Bronchial epithelial cell (primary cell): ENCODE measurements around the gene SHOC2. TPM values are rescaled to one million over a fixed set of nuclear protein-coding genes. Genes with fewer than 3 reads are reported as not detected.

Experiments used
- DNase-seq: peaks from one replicate; pipeline ENCODE4 v3.0.0-alpha.2; 2010; ENCODE audit warnings: low read depth
- FAIRE-seq: peaks from 2 replicates; lab custom pipeline; 2011; peaks lifted over from hg19 to GRCh38; lab: Jason Lieb, UNC
- H3K27me3 ChIP-seq: 2 replicates; pipeline ENCODE4 v1.5.1; 2011; ENCODE audit warnings: low read length; ENCODE audit not compliant: control insufficient read depth, insufficient read depth
- H3K36me3 ChIP-seq: 2 replicates; pipeline ENCODE4 v1.5.1; 2011; ENCODE audit warnings: low read length; ENCODE audit not compliant: control insufficient read depth, insufficient read depth
- H3K4me3 ChIP-seq: 2 replicates; pipeline ENCODE4 v1.5.1; 2011; ENCODE audit warnings: mild to moderate bottlenecking, low read depth, low read length, control low read depth
- CTCF ChIP-seq: IDR thresholded peaks from 2 replicates; pipeline ENCODE4 v1.5.1; 2011; ENCODE audit warnings: mild to moderate bottlenecking, moderate library complexity, low read length, control low read depth, inconsistent platforms; ENCODE audit not compliant: insufficient read depth, severe bottlenecking
- total RNA-seq: library from RNA; depleted of rRNA; stranded (reverse); fragments of >200 nt; gene quantifications from 2 replicates; pipeline ENCODE4 v1.2.1, GENCODE V29; 2014

The SHOC2 gene
- total RNA-seq, 1 donor from 2014 or later = 30.3 TPM

GRCh38 chr10:110960333-110960712 lies 40.9 kb downstream of the SHOC2 start:
- no peak for TF ChIP-seq CTCF
- H3K4me3 ChIP-seq = no peak overlapping the region
- no peak for FAIRE-seq
- H3K27me3 ChIP-seq = no peaks in the 10 kb centered on the region
- DNase-seq = no peak
- H3K36me3 ChIP-seq = no peaks in the 10 kb centered on the region

DNA sequence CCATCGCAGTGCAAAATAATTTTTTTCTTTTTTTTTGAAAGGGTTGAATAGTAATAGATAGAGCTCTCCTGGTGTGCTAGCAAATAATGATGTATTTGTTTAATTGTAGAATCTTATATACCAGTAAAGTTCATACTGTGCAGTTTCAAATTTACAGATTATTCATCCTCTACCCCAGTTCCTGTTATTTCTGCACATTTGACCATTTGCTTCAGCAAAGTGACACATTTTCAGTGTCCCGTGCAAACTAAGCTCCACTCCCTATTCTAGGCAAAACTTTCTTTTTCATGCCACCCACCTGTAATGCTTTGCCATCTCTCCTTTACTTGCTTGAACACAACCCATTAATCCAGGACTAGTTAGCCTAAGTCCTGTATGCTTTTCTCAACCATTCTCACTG lies 43.0 kb downstream of the SHOC2 start:
- no peak overlapping the region for H3K4me3 ChIP-seq
- DNase-seq = no peak
- TF ChIP-seq CTCF = no peak
- H3K36me3 ChIP-seq = no peaks in the 10 kb centered on the region
- no peak for FAIRE-seq
- H3K27me3 ChIP-seq = no peaks in the 10 kb centered on the region

GRCh38 chr10:110963162-110963561 lies 43.8 kb downstream of the SHOC2 start:
- no peak for TF ChIP-seq CTCF
- Histone ChIP-seq H3K4me3 (no peak overlapping the region), H3K27me3 (no peaks in the 10 kb centered on the region), H3K36me3 (no peaks in the 10 kb centered on the region)
- DNase-seq (no peak), FAIRE-seq (no peak)

- FAIRE-seq (no peak), DNase-seq (no peak)
- TF ChIP-seq CTCF = no peak
- Histone ChIP-seq H3K36me3 (no peaks in the 10 kb centered on the region), H3K4me3 (no peak overlapping the region), H3K27me3 (no peaks in the 10 kb centered on the region)
Observed at GRCh38 chr10:110964681-110965080, 45.3 kb downstream of the SHOC2 start.

DNA sequence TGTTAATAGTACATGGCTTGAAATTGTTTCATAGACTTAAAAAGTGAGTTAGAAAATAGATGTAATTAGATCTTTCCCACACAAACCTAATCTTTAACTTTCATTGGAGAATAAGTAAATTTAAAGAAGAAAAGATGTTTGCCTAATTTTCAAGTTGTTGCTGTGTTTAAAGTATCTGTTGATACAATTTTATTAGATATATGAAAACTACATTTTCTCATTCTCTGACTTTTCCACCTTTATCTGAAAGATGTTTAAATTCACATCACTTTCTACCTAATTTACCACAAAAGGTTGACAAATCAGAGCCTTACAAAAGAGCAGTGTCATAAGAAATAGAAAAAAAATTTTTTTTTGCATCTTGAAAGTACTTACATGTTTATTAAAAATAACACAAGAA lies 45.8 kb downstream of the SHOC2 start:
- TF ChIP-seq CTCF = no peak
- FAIRE-seq (no peak), DNase-seq (no peak)
- Histone ChIP-seq H3K27me3 (no peaks in the 10 kb centered on the region), H3K36me3 (no peaks in the 10 kb centered on the region), H3K4me3 (no peak overlapping the region)

DNA sequence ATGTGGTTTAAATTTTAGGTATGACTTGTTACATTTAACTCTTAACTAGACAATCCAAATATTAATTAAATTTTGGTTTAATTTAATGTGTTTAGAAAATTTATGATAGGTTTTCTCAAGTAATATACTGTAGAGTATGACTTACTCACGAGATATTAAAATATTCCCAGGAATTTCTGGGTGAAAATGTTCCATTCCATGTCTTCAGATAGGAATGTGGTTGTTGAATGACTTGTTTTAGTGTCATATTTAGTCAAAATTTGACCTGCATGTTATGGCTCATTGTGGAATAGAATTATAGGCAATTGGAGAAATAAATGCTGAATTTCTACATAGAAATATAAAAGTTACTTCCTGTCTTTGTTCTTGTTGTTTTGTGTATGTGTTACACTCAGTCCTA lies 46.7 kb downstream of the SHOC2 start:
- Histone ChIP-seq H3K36me3 (no peaks in the 10 kb centered on the region), H3K4me3 (no peak overlapping the region), H3K27me3 (no peaks in the 10 kb centered on the region)
- TF ChIP-seq CTCF = no peak
- no peak for FAIRE-seq
- no peak for DNase-seq
